ENCODE data around the gene SIRT2. TPM values are rescaled to one million over a fixed set of nuclear protein-coding genes. Genes with fewer than 3 reads are reported as not detected.

The SIRT2 gene
- polyA plus RNA-seq, 1 experiment = 45.5 TPM

GRCh38 chr19:38846097-38846496, 53.3 kb downstream of the SIRT2 start:
- ChIA-PET CTCF (interaction anchor here (0.5 kb wide), 1 partner anchor 468 kb away, joined by 3 read pairs; no protein-coding TSS in a partner anchor), POLR2A (interaction anchor here (0.6 to 1.4 kb wide), 2 partner anchors 8 to 18 kb away, joined by 3 read pairs; no protein-coding TSS in a partner anchor)
- Histone ChIP-seq H3K27ac (ENCODE audit: low read depth, low read length) (no peak overlapping the region), H3K27me3 (ENCODE audit: control insufficient read depth, insufficient read depth, low read length) (no peaks in the 10 kb centered on the region), H3K4me3 (ENCODE audit: low read depth, low read length) (no peak overlapping the region), H3K9me3 (ENCODE audit: control insufficient read depth, insufficient read depth, low read length) (no peaks in the 10 kb centered on the region)
- no peak for DNase-seq (ENCODE audit: low read depth, low spot score)
- TF ChIP-seq CTCF (IDR thresholded peaks at IDR 0.05; ENCODE audit: low read depth, low read length) = no peak

- DNase-seq (ENCODE audit: low read depth, low spot score) = no peak
- no peak overlapping the region for H3K27ac ChIP-seq (ENCODE audit: low read depth, low read length)
- H3K9me3 ChIP-seq (ENCODE audit: control insufficient read depth, insufficient read depth, low read length) = no peaks in the 10 kb centered on the region
- TF ChIP-seq CTCF (IDR thresholded peaks at IDR 0.05; ENCODE audit: low read depth, low read length) = no peak
- no peaks in the 10 kb centered on the region for H3K27me3 ChIP-seq (ENCODE audit: control insufficient read depth, insufficient read depth, low read length)
- no peak overlapping the region for H3K4me3 ChIP-seq (ENCODE audit: low read depth, low read length)
- ChIA-PET CTCF (interaction anchor here (0.5 kb wide), 1 partner anchor 467 kb away, joined by 3 read pairs; no protein-coding TSS in a partner anchor), POLR2A (interaction anchor here (0.6 kb wide), 1 partner anchor 17 kb away, joined by 3 read pairs; no protein-coding TSS in a partner anchor)
Measured at GRCh38 chr19:38845374-38846024, 53.9 kb downstream of the SIRT2 start.

- POLR2A ChIA-PET = interaction anchor here (1.4 kb wide), 1 partner anchor 12 kb away, joined by 7 read pairs; no protein-coding TSS in a partner anchor
- CTCF ChIA-PET = interaction anchor here (0.6 to 0.7 kb wide), 3 partner anchors 195 to 442 kb away, joined by 3 to 5 read pairs (median 5); no protein-coding TSS in a partner anchor
Measured at GRCh38 chr19:38844093-38844686, 55.2 kb downstream of the SIRT2 start.

GRCh38 chr19:38843175-38843758, 56.2 kb downstream of the SIRT2 start:
- TF ChIP-seq CTCF (IDR thresholded peaks at IDR 0.05; ENCODE audit: low read depth, low read length) = no peak
- no peaks in the 10 kb centered on the region for H3K27me3 ChIP-seq (ENCODE audit: control insufficient read depth, insufficient read depth, low read length)
- no peak overlapping the region for H3K4me3 ChIP-seq (ENCODE audit: low read depth, low read length)
- H3K9me3 ChIP-seq (ENCODE audit: control insufficient read depth, insufficient read depth, low read length) = no peaks in the 10 kb centered on the region
- no peak for DNase-seq (ENCODE audit: low read depth, low spot score)
- H3K27ac ChIP-seq (ENCODE audit: low read depth, low read length) = no peak overlapping the region
- POLR2A ChIA-PET = no interaction called here
- CTCF ChIA-PET = no interaction called here

More at GRCh38 chr19:38844093-38844686, 55.2 kb downstream of the SIRT2 start:
- no peak for DNase-seq (ENCODE audit: low read depth, low spot score)
- H3K9me3 ChIP-seq (ENCODE audit: control insufficient read depth, insufficient read depth, low read length) = no peaks in the 10 kb centered on the region
- TF ChIP-seq CTCF (IDR thresholded peaks at IDR 0.05; ENCODE audit: low read depth, low read length) = no peak
- H3K27me3 ChIP-seq (ENCODE audit: control insufficient read depth, insufficient read depth, low read length) = no peaks in the 10 kb centered on the region
- H3K4me3 ChIP-seq (ENCODE audit: low read depth, low read length) = no peak overlapping the region
- no peak overlapping the region for H3K27ac ChIP-seq (ENCODE audit: low read depth, low read length)

Measured in AG04450 (cell line).